Measurements from ENCODE around the gene NUDT14. TPM values are rescaled to one million over a fixed set of nuclear protein-coding genes. Genes with fewer than 3 reads are reported as not detected.

Gene NUDT14
- total RNA-seq, 3 donors from 2014 or later: 26.9 to 46.7 (median 37.9) TPM

DNA sequence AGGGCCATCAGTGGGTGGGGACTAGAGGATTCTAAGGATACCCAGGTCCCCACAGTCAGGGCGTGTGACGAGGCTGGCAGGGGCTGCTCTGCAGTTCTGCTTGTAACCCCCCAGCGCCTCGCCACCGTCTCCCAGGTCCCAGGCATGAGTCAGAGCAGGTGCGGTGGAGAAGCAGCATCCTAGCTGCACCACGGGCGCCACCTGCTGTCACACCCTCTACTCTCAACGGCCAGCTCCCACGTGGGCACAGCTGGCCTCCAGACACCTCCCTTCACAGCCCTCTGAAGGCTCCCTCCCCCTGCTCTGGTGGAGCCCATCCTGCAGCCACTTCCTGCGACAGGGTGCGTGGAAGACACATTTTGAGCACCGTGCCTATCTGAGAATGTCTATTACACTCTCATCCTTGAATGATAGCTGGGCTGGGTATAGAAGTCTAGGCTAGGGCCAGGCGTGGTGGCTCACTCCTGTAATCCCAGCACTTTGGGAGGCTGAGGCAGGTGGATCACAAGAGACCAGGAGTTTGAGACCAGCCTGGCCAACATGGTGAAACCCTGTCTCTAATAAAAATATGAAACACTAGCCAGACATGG lies 6.9 kb upstream of the NUDT14 start:
- no peaks in the 10 kb centered on the region for H3K36me3 ChIP-seq (ENCODE audit: low read depth)
- intact Hi-C loops (cut with DNase I, micrococcal nuclease): no loop called here
- peak; percentile 75 for ATAC-seq
- TF ChIP-seq CTCF (IDR thresholded peaks at IDR 0.05): no peak
- H3K4me1 ChIP-seq (ENCODE audit: low read depth): no peaks in the 10 kb centered on the region
- no peaks in the 10 kb centered on the region for H3K9me3 ChIP-seq
- peak in 2 of 3 donors; percentile 74 to 80 for DNase-seq
- no peak overlapping the region for H3K4me3 ChIP-seq

GRCh38 chr14:105187116-105187515 lies 6.0 kb upstream of the NUDT14 start:
- Histone ChIP-seq H3K4me3 (no peak overlapping the region), H3K9me3 (no peaks in the 10 kb centered on the region), H3K36me3 (ENCODE audit: low read depth) (no peaks in the 10 kb centered on the region), H3K4me1 (ENCODE audit: low read depth) (no peaks in the 10 kb centered on the region)
- DNase-seq (no peak), ATAC-seq (no peak)
- no peak for TF ChIP-seq CTCF (IDR thresholded peaks at IDR 0.05)
- intact Hi-C loops (cut with DNase I, micrococcal nuclease): no loop called here

- peaks cover 5% of the 10 kb centered on the region for H3K4me1 ChIP-seq (ENCODE audit: low read depth)
- intact Hi-C loops (cut with DNase I, micrococcal nuclease): no loop called here
- no peak for DNase-seq
- no peak overlapping the region for H3K4me3 ChIP-seq
- H3K36me3 ChIP-seq (ENCODE audit: low read depth): no peaks in the 10 kb centered on the region
- ATAC-seq: no peak
- H3K9me3 ChIP-seq: no peaks in the 10 kb centered on the region
- TF ChIP-seq CTCF (IDR thresholded peaks at IDR 0.05): no peak
Measured at GRCh38 chr14:105185973-105186372, 4.9 kb upstream of the NUDT14 start.

GRCh38 chr14:105185001-105185400 lies 3.9 kb upstream of the NUDT14 start:
- no peak for ATAC-seq
- no peaks in the 10 kb centered on the region for H3K9me3 ChIP-seq
- TF ChIP-seq CTCF (IDR thresholded peaks at IDR 0.05): no peak
- H3K4me3 ChIP-seq: no peak overlapping the region
- H3K36me3 ChIP-seq (ENCODE audit: low read depth): no peaks in the 10 kb centered on the region
- no peak for DNase-seq
- peaks cover 12% of the 10 kb centered on the region for H3K4me1 ChIP-seq (ENCODE audit: low read depth)
- intact Hi-C loops (cut with DNase I, micrococcal nuclease): no loop called here

DNA sequence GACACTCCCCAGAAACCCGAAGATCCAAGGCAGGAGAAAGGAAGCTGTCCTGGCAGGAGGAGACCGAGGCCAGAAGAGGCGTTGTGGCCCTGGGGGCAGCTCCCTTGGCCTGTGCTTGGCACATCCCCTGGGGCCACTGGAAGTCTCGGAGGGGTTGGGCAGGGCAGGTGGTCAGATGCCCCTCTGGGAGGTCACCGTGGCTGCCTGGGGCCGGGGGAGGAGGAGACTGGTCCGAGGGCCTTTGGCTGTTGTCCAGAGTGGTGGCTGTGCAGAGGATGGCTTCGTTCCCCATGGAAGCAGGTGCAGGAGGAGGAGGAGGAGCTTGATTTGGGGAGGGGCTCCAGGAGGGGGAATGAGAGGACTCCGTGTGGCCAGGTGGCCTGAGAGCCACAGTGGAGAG lies 3.3 kb upstream of the NUDT14 start:
- intact Hi-C loops (cut with DNase I, micrococcal nuclease): no loop called here
- TF ChIP-seq CTCF (IDR thresholded peaks at IDR 0.05): no peak
- no peak for DNase-seq

More for the DNA sequence above, 3.3 kb upstream of the NUDT14 start:
- peaks cover 12% of the 10 kb centered on the region for H3K4me1 ChIP-seq (ENCODE audit: low read depth)
- no peaks in the 10 kb centered on the region for H3K36me3 ChIP-seq (ENCODE audit: low read depth)
- no peaks in the 10 kb centered on the region for H3K9me3 ChIP-seq
- ATAC-seq: no peak
- H3K4me3 ChIP-seq: no peak overlapping the region
